Fibroblast of pulmonary artery (primary cell): ENCODE data around the gene TGFBR3.

Source experiments
- DNase-seq: peaks from one replicate; pipeline ENCODE4 v3.0.0-alpha.2; 2010; ENCODE audit warnings: low read depth
- H3K4me3 ChIP-seq: replicated peaks from 2 replicates; pipeline ENCODE4 v1.5.1; 2011; ENCODE audit warnings: low read depth, mild to moderate bottlenecking, control low read depth, low read length, moderate library complexity
- CTCF ChIP-seq: IDR thresholded peaks from 2 replicates; pipeline ENCODE4 v1.5.1; 2011; ENCODE audit warnings: mild to moderate bottlenecking, control low read depth, low read length, inconsistent platforms; ENCODE audit errors: missing control alignments

Gene TGFBR3

GRCh38 chr1:91803123-91803522, 82.8 kb downstream of the TGFBR3 start:
- no peak for TF ChIP-seq CTCF
- H3K4me3 ChIP-seq = no peak overlapping the region
- DNase-seq = no peak

GRCh38 chr1:91801496-91802115, 84.3 kb downstream of the TGFBR3 start:
- no peak for TF ChIP-seq CTCF
- no peak overlapping the region for H3K4me3 ChIP-seq
- no peak for DNase-seq

DNA sequence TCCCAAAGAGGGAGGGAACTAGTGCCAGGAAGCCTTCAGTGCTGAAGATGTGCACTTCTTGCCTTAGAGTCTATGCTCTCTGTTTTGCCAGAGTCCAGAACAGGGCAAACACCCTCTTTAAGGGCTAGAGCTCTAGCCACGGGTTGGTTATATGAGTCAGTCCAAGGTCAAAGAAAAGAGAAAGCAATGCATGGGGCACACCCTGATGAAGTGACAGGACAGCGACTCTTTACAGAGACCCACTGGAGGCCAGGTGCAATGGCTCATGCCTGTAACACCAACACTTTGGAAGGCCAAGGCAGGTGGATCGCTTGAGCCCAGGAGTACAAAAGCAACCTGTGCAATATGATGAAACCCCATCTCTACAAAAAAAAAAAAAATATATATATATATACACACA, 86.1 kb downstream of the TGFBR3 start:
- no peak overlapping the region for H3K4me3 ChIP-seq
- no peak for TF ChIP-seq CTCF

DNA sequence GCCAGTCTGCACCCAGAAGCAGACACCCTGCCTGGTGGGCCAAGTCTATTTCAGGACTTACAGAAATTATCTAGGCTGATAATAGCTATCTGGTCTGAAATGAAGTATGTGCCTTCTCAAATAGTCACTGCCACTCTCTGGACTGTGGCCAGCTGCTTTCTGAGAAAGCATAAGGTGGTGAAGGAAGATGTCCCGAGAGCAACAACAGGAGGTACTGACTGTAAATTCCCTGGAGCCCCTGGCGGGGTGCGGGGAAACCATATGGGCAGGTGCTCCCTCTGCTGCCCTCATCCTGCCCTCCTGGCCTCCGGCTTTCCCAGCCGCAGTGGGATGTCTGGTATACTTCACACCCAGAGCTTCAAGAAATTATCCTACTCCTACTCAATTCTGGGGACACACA, 86.8 kb downstream of the TGFBR3 start:
- no peak for TF ChIP-seq CTCF
- H3K4me3 ChIP-seq = no peak overlapping the region
- DNase-seq = no peak

More for the DNA sequence above, 86.1 kb downstream of the TGFBR3 start:
- no peak for DNase-seq

- no peak for TF ChIP-seq CTCF
- no peak overlapping the region for H3K4me3 ChIP-seq
- peak; percentile 46 for DNase-seq
These were observed 87.2 kb downstream of the TGFBR3 start for GRCh38 chr1:91798740-91799139.

GRCh38 chr1:91798241-91798648, 87.7 kb downstream of the TGFBR3 start:
- DNase-seq = peak; percentile 83
- no peak for TF ChIP-seq CTCF
- no peak overlapping the region for H3K4me3 ChIP-seq

- no peak overlapping the region for H3K4me3 ChIP-seq
- TF ChIP-seq CTCF = no peak
- DNase-seq = no peak
These were observed 88.8 kb downstream of the TGFBR3 start for GRCh38 chr1:91797164-91797563.
